Aortic smooth muscle cell (primary cell): ENCODE data around the gene MYL7. TPM values are rescaled to one million over a fixed set of nuclear protein-coding genes. Genes with fewer than 3 reads are reported as not detected.

Experiments used
- total RNA-seq: library from RNA; depleted of rRNA; stranded (reverse); fragments of >200 nt; gene quantifications from 2 replicates; pipeline ENCODE4 v1.2.3, GENCODE V29; 2014

Gene MYL7
- total RNA-seq, result not detected in 2 replicates

GRCh38 chr7:44141221-44141850 is at the start of gene MYL7:
Gene MYL7, minus strand, starts transcription at chr7:44141332. Its CDS starts 27 bp downstream, at chr7:44141305.

GRCh38 chr7:44189286-44189992 is 48.3 kb upstream of the MYL7 start, which contains the start of gene GCK:
Gene GCK, minus strand, starts transcription at chr7:44189439. Its CDS starts 486 bp downstream, at chr7:44188953.

GRCh38 chr7:44123190-44124003 is 17.7 kb downstream of the MYL7 start, which contains the start of gene POLD2:
Gene POLD2, minus strand, starts transcription at chr7:44123548. Its CDS starts 1,495 bp downstream, at chr7:44122053.

GRCh38 chr7:44103923-44104859 is 36.9 kb downstream of the MYL7 start, which contains the start of gene AEBP1:
Gene AEBP1, plus strand, starts transcription at chr7:44104345. Its CDS starts 321 bp downstream, at chr7:44104666.

Other genes with a start within 250 kb of the MYL7 start
- 30.0 and 32.1 TPM in 2 replicates for gene URGCP, start 234.7 kb downstream of the MYL7 start, total RNA-seq
- 11.3 and 12.0 TPM in 2 replicates for gene UBE2D4, start 214.9 kb downstream of the MYL7 start, total RNA-seq
- not detected in 2 replicates for gene SPDYE1, start 143.4 kb downstream of the MYL7 start, total RNA-seq
- gene DBNL, start 96.6 kb downstream of the MYL7 start, total RNA-seq, result 160 and 166 TPM in 2 replicates
- gene PGAM2, start 75.8 kb downstream of the MYL7 start, total RNA-seq, result 0.26 and 1.2 TPM in 2 replicates
- 13.6 and 16.9 TPM in 2 replicates for gene POLM, start 58.8 kb downstream of the MYL7 start, total RNA-seq
- 141 and 228 TPM in 2 replicates for gene AEBP1, start 37.0 kb downstream of the MYL7 start, total RNA-seq
- 81.6 and 104 TPM in 2 replicates for gene POLD2, start 17.8 kb downstream of the MYL7 start, total RNA-seq
- gene GCK, start 48.1 kb upstream of the MYL7 start, total RNA-seq, result 0.25 and 0.26 TPM in 2 replicates
- gene YKT6, start 59.6 kb upstream of the MYL7 start, total RNA-seq, result 86.2 and 107 TPM in 2 replicates
- gene CAMK2B, start 184.3 kb upstream of the MYL7 start, total RNA-seq, result 1.3 and 2.9 TPM in 2 replicates